HUDEP-2 (cell line): ENCODE measurements around the gene CSF2RB.
"Not testable (repeated sequence)": the region's sequence is repeated elsewhere in the genome, so short reads cannot be mapped to it uniquely, and the experiment has no call there.

ENCODE experiments used
- DNase-seq, 76 experiments: peaks; one replicate each; lab custom pipeline; 2025; ENCODE audit not compliant: unreplicated experiment in 76 of 76; lab: John Stamatoyannopoulos, UW

The CSF2RB gene

DNA sequence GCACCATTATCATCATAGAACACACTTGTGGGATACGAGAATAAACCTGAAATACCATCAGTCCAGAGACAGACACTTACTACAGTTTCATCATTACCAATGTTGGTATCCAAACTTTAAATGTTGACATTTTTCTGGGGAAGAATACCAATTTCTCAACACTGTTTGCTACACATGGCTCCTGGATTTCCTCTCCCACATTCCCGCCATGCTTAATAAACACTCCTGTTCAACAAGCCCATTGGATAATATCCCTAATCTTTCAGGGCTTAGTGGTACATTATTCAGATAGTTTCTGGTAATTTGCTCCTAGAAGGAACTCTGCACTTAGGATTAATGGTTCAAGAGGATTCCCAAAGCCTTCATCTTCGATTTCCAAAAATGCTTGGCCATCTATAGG lies 48.2 kb downstream of the CSF2RB start:
- no peak for DNase-seq

DNA sequence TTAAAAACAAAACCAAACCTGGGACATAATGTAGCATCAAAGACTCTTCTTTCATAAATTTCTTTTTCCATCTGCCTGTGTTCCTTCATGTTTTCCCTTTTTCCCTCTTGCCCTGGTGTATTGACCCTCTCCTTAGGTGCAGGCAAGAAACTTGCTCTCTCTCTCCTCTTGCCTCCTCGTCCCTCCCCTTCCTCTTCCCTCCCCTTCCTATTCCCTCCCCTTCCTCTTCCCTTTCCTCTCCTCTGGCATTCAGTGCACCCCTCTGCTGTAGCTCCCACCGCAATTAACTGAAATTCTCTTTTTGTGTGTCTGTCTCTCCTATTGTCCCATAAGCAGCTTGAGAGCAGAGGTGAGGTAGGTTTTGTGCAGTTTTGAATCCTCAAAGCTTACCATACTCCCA lies 49.9 kb downstream of the CSF2RB start:
- no peak for DNase-seq

- DNase-seq = no peak
Measured at GRCh38 chr22:36964106-36964505, 50.7 kb downstream of the CSF2RB start.

DNA sequence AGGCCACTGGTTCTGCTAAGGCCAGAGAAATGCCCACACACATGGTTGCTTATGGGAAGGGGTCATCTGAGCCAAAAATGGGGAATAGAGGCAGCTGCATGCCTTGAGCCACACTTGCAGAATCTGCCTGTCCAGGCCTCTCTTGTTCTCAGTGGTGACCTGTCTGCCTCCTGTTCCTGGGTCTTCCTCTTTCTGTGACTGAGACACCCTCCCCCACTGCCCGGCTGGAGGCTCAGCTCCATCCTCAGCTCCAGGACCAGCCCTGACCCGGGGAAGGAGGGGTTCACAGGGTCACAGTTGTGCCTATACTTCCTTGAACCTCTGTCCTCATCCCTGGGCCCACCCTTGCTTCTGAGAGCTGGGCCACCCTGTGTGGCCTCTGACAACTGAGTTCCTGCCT lies 52.3 kb downstream of the CSF2RB start:
- no peak for DNase-seq

DNA sequence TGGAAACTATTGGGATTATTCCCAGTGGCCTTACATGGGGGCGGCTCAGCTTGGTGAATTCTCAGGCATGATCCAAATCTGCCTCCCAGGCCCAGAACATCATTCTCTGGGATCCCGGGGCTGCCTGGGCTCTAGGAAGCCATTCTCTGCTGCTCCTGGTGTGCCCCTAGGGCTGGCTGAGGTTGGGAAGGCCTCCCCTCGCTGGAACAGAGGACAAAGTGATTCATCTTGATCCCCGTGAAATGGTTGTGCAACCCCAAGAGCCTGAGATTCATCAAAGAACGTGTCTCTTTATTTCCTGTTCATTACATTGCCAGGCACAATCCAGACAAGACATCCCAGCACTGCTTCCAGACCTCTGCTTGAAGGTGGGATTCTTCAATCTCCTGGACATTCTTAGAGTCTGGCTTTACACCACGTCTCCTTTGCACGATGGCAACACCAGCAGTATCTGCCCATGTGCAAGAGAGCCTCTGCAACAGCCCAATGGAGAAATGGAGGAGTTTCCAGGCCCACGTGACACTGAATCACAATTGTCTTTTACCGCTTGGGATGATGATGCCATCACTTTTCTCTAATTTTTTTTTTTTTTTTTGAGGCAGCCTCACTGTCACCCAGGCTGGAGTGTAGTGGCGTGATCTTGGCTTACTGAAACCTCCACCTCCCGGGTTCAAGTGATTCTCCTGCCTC lies 53.6 kb downstream of the CSF2RB start:
- DNase-seq = no peak

GRCh38 chr22:36968249-36968964 lies 55.0 kb downstream of the CSF2RB start:
- DNase-seq = no peak

DNA sequence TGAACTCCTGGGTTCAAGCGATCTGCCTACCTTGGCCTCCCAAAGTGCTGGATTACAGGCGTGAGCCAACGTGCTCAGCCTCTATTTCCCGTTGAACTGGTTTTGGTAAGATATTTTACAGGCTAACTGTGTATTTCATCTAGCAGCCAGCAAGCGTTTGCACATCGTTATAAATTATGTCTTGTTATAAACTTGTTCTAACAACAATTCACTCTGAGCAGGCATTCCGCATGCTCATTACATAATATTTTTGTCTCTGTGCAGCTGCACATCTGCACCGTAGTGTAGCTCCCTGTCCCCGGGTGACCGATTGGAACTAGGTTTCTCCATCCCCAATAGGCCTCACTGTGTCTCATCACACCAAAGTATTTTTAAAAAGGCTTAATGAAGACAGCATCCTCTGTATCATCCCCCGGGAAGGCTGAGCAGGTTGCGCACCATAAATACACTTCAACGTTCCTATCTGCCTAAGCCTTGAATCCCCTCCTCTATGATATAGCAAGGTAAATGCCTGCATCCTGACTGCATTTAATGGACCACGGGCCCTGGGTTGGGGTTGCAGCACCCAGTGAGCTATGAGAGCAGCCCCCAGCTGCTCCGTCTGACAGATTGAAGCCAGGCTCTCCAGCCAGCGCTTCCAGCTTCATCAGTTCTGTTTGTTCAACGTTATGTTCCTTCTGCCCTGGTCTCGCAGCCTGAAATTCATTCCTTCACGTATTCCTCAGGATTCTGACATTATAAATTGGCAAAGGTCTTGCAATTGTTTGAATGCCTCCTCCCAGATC lies 58.1 kb downstream of the CSF2RB start:
- DNase-seq = no peak

DNA sequence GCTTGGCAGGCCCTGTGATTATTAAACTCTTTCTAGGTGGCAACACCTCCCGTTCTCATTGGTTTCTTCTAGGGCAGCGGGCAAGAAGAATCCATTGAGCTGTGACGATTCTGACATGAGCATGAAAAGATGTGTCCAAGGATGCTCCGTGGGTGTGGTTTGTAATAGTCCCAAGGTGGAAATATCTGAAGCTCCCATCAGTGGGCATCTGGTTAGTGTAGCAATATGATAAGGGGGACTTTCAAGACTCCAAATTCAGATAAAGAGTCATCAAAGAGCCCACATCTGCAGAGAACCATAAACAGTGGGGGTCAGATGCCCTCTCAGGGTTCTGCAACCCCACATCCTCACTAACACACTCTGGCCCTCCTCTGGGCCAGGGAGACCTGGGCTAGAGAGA lies 63.2 kb downstream of the CSF2RB start:
- DNase-seq = peak in 22 of 76 experiments; percentile 18 to 65 (median 32)

GRCh38 chr22:36977401-36977861 lies 64.0 kb downstream of the CSF2RB start:
- DNase-seq = peak in 62 of 76 experiments; percentile 14 to 74 (median 56)

DNA sequence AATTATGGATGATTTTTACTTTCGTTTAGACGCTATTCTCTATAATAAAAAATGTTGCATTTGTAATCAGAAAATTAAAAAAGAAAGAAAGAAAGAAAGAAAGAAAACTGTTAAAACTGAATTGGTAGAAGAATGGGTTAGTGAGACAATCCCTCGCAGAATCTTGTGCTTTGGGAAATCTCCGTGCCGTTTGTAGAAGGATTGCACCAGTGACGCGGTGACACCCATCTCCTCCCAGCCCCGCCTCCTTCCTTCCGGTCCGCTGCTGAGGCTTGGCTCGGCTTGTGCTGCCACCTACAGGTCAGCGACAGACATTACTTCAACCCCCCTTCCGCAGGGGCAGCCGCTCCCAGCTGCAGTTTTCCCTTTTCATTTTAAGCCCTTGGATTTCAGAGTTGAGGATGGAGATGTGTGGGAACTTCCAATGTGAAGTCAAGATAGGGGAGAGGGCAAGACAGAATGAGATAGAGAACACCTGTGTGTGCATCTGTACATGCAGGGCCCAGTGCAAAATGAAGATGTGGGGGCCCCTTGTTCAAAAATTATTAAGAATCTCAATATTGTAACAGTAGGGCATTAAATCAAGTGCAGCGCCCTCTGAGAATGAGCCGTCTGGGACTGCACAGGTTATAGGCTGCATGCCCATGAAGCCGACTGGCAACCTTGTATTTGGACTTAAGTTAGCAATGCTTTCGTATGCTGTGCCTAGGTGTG lies 64.7 kb downstream of the CSF2RB start:
- DNase-seq = peak in 73 of 76 experiments; percentile 44 to 93 (median 82)

GRCh38 chr22:36979016-36979910 lies 65.8 kb downstream of the CSF2RB start:
- DNase-seq = peak in 4 of 76 experiments; percentile 6 to 29 (median 9)

- DNase-seq = peak in 5 of 76 experiments; percentile 8 to 36 (median 15)
Measured at GRCh38 chr22:36981247-36981775, 67.9 kb downstream of the CSF2RB start.

GRCh38 chr22:36982136-36982535 lies 68.7 kb downstream of the CSF2RB start:
- DNase-seq = peak in 74 of 76 experiments; percentile 32 to 92 (median 76)

DNA sequence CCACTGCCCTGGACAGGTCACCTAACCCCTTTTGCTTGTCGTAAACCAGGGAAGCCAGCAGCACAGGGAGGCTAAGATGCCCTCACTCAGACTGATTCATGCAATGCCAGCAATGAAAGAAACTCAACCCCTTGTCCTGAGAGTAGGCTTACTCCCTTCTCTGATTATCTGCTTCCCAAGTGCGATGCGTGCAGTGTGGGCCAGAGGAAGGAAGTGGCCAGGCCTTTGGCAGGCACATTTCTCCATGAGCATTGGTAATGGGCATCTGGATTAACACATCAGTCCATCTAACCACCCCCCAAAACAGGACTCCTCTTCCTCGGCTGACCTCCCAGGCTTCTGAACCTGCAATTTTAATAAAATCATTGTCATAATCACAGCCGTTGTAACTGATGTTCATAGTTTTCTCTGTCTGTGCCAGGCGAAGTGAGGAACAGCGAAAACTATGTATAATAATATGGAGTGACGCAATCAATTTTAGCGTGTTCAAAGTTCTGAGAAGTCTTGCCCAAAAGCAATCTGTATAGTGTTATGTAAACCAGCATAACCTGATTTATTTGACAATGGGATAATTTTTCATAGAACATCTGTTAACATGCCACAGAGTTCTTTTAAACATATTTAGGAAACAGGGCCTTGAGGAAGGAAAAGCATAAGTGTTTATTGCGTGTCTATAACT lies 71.9 kb downstream of the CSF2RB start:
- no peak for DNase-seq

DNA sequence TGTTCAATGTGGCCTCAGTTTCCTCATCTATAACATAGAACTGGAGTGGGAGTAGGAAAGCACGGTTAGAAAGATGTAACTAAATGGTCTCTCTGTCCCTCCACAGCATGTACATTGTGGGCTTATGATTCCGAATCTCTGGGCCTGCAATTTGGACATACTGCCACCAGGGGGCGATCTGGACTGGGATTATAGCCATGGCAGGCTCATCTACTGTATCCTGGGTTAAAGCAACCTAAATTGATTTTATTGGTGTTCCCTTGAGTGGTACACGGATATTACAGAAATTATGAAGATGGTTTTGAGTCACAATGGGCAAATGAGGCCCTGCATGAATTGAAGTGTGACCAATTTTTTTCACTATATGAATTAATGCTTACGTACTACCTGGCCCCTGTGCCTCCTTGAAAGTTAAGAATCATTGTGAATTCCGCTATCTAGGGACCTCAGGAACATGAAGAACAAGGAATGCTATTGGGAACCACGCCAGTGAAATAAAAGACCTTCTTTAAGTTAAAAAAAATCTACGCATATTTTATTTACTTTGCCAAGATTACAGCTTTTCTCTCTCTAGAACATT lies 72.9 kb downstream of the CSF2RB start:
- peak in 45 of 76 experiments; percentile 9 to 65 (median 34) for DNase-seq

DNA sequence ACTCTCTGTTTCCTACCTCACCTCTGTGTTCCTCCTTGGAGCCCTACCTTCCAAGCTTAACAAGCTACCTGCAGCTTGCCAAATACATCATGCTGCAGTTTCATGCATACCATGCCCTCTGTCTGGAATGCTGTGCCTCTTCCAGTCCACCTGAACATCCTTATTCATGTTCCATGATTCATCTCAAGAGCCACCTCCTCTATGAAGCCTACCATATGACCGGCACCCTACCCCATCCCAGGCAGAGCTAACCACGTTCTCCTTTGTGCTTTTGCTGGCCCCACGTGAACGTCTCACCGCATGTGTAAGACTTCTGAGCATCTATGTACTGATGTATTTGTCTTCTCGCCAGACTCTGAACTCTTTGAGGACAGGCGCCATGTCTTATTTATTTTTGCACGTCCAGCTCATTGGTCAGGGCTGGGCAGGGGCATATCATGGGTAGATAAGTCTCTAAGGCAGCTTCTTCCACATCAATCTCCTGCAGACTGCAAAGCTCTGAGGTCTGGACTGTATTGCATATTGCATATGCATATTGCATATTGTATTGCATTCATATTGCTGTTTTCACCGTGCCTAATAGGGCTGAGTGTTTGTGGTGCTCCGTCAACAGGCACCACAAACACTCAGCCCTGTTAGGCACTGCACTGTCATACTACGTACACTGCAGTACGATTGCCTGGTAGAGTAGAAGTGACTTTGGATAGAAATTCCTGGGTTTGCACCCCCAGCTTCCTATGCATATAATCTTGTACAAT lies 74.8 kb downstream of the CSF2RB start:
- no peak for DNase-seq

- DNase-seq = not testable (repeated sequence)
Measured at GRCh38 chr22:36989012-36989411, 75.6 kb downstream of the CSF2RB start.
